Measurements from ENCODE around the gene PPDPF.
A peak's percentile ranks its signal among the peaks of the same experiment; 100 is the strongest.
"Not testable (repeated sequence)": the region's sequence is repeated elsewhere in the genome, so short reads cannot be mapped to it uniquely, and the experiment has no call there.

PPDPF gene

GRCh38 chr20:63552481-63553249 lies 32.1 kb downstream of the PPDPF start:
- Histone ChIP-seq H3K27ac (ENCODE audit: low read length) (no peak overlapping the region), H3K4me3 (ENCODE audit: low read depth in 1 of 2, low read length in 2 of 2) (peak overlapping the region in 1 of 2 donors; percentile 62), H3K9me3 (ENCODE audit: control insufficient read depth in 1 of 2, low read length in 2 of 2) (no peaks in the 10 kb centered on the region), H3K27me3 (ENCODE audit: low read depth, low read length) (peaks cover 10% of the 10 kb centered on the region), H3K36me3 (ENCODE audit: control insufficient read depth in 1 of 2, insufficient read depth in 2 of 2, low read length in 2 of 2) (no peaks in the 10 kb centered on the region), H3K4me1 (ENCODE audit: control insufficient read depth in 1 of 2, insufficient read depth in 2 of 2, low read length in 2 of 2) (peaks cover 0 to 10% of the 10 kb centered on the region in 2 donors)

DNA sequence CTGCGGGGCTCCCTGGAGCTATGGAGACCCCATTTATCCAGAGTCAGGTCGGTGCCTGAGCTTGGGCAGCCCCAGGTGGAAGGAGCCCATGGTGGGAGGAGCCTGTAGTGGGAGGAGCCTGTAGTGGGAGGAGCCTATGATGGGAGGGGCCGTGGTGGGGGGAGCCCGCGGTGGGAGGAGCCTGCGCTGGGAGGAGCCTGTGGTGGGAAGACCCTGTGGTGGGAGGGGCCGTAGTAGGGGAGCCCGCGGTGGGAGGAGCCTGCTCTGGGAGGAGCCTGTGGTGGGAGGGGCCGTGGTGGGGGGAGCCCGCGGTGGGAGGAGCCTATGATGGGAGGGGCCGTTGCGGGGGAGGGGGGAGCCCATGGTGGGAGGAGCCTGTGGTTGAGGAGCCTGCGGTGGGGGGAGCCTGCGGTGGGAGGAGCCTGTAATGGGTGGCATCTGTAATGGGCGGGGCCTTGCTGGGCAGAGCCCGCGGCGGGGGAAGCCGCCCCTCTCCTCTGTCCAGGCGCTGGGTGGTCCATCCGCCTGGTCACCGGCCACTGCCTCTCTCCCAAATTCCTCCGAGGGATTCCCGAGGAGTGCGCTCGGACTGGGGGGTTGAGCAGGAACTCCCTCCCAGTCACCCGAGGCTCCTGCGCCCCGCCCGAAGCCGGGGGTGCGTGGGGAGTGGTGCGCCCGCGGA lies 32.8 kb downstream of the PPDPF start:
- Histone ChIP-seq H3K9me3 (ENCODE audit: control insufficient read depth in 1 of 2, low read length in 2 of 2) (no peaks in the 10 kb centered on the region), H3K36me3 (ENCODE audit: control insufficient read depth in 1 of 2, insufficient read depth in 2 of 2, low read length in 2 of 2) (no peaks in the 10 kb centered on the region), H3K4me3 (ENCODE audit: low read depth in 1 of 2, low read length in 2 of 2) (peak overlapping the region; percentile 46 to 62), H3K27ac (ENCODE audit: low read length) (no peak overlapping the region), H3K27me3 (ENCODE audit: low read depth, low read length) (peaks cover 4% of the 10 kb centered on the region), H3K4me1 (ENCODE audit: control insufficient read depth in 1 of 2, insufficient read depth in 2 of 2, low read length in 2 of 2) (peaks cover 0 to 10% of the 10 kb centered on the region in 2 donors)

DNA sequence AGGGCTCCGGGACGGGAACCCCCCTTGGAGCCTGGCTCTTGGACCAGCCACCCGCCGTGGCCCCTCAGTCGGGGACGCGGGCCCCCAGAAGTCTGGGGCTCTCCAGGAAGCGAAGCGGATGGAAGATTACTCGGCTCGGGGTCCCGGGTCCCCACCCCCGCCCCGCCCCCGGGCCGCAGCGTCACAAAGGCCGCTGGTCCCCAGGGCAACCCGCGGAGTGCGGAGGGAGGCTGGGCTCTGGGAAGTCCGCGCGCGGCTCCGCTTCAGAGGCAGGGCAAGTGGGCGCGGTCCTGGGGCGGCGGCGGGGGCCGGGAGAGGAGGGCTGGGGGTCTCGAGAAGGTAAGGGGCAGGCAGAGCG lies 33.3 kb downstream of the PPDPF start, which contains the start of gene FNDC11:
FNDC11 (plus strand) TSS at position 227 of the 358 bp plus-strand sequence. CDS start 1,505 bp downstream, outside the sequence.
- H3K27me3 ChIP-seq (ENCODE audit: low read depth, low read length) = no peaks in the 10 kb centered on the region
- H3K9me3 ChIP-seq (ENCODE audit: control insufficient read depth in 1 of 2, low read length in 2 of 2) = no peaks in the 10 kb centered on the region
- peaks cover 0 to 5% of the 10 kb centered on the region in 2 donors for H3K36me3 ChIP-seq (ENCODE audit: control insufficient read depth in 1 of 2, insufficient read depth in 2 of 2, low read length in 2 of 2)
- H3K4me1 ChIP-seq (ENCODE audit: control insufficient read depth in 1 of 2, insufficient read depth in 2 of 2, low read length in 2 of 2) = peaks cover 0 to 10% of the 10 kb centered on the region in 2 donors
- peak within 1 kb of the TSS; percentile 46 to 62 for H3K4me3 ChIP-seq (ENCODE audit: low read depth in 1 of 2, low read length in 2 of 2)
- H3K27ac ChIP-seq (ENCODE audit: low read length) = no peak within 1 kb of the TSS

- H3K9me3 ChIP-seq (ENCODE audit: control insufficient read depth in 1 of 2, low read length in 2 of 2) = no peaks in the 10 kb centered on the region
- peaks cover 0 to 10% of the 10 kb centered on the region in 2 donors for H3K4me1 ChIP-seq (ENCODE audit: control insufficient read depth in 1 of 2, insufficient read depth in 2 of 2, low read length in 2 of 2)
- H3K4me3 ChIP-seq (ENCODE audit: low read depth in 1 of 2, low read length in 2 of 2) = peak overlapping the region in 1 of 2 donors; percentile 62
- H3K27me3 ChIP-seq (ENCODE audit: low read depth, low read length) = no peaks in the 10 kb centered on the region
- no peak overlapping the region for H3K27ac ChIP-seq (ENCODE audit: low read length)
- peaks cover 0 to 6% of the 10 kb centered on the region in 2 donors for H3K36me3 ChIP-seq (ENCODE audit: control insufficient read depth in 1 of 2, insufficient read depth in 2 of 2, low read length in 2 of 2)
These were observed 34.1 kb downstream of the PPDPF start for GRCh38 chr20:63554361-63555278.

- Histone ChIP-seq H3K36me3 (ENCODE audit: control insufficient read depth in 1 of 2, insufficient read depth in 2 of 2, low read length in 2 of 2) (peaks cover 0 to 18% of the 10 kb centered on the region in 2 donors), H3K4me1 (ENCODE audit: control insufficient read depth in 1 of 2, insufficient read depth in 2 of 2, low read length in 2 of 2) (peaks cover 0 to 10% of the 10 kb centered on the region in 2 donors), H3K27ac (ENCODE audit: low read length) (no peak overlapping the region), H3K4me3 (ENCODE audit: low read depth in 1 of 2, low read length in 2 of 2) (no peak overlapping the region), H3K27me3 (ENCODE audit: low read depth, low read length) (no peaks in the 10 kb centered on the region), H3K9me3 (ENCODE audit: control insufficient read depth in 1 of 2, low read length in 2 of 2) (no peaks in the 10 kb centered on the region)
These were observed 35.3 kb downstream of the PPDPF start for GRCh38 chr20:63555661-63556381.

DNA sequence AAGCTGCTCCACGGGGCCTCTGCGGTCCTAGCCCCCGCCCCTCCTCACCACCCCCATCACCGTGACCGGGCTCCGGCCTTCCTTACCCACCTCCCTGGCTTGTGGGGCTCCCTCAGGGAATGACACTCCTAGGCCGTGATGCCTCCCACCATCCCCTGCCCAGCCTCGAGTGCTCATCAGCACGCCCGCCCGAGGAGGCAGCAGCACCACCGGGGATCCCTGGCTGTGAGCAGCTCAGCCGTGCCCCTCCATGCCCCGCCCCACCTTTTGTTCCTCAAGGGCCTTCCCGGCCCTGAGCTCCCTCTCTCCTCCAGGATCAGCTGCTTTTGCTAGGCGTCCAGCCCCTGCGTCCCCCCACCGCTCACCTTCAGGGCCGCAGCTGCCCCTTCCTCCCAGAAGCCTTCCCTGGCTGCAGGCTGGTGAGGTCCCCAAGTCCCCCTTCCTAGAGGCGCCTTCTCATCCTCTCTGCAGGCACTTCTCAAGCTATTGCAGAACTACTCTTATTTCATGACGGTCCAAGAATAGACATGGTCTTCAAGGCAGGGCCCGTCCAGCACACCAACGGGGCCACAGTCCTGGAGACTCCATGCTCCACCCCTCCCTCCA lies 36.4 kb downstream of the PPDPF start:
- Histone ChIP-seq H3K36me3 (ENCODE audit: control insufficient read depth in 1 of 2, insufficient read depth in 2 of 2, low read length in 2 of 2) (peaks cover 0 to 29% of the 10 kb centered on the region in 2 donors), H3K27ac (ENCODE audit: low read length) (no peak overlapping the region), H3K4me1 (ENCODE audit: control insufficient read depth in 1 of 2, insufficient read depth in 2 of 2, low read length in 2 of 2) (peaks cover 0 to 10% of the 10 kb centered on the region in 2 donors), H3K4me3 (ENCODE audit: low read depth in 1 of 2, low read length in 2 of 2) (no peak overlapping the region), H3K27me3 (ENCODE audit: low read depth, low read length) (no peaks in the 10 kb centered on the region), H3K9me3 (ENCODE audit: control insufficient read depth in 1 of 2, low read length in 2 of 2) (no peaks in the 10 kb centered on the region)

DNA sequence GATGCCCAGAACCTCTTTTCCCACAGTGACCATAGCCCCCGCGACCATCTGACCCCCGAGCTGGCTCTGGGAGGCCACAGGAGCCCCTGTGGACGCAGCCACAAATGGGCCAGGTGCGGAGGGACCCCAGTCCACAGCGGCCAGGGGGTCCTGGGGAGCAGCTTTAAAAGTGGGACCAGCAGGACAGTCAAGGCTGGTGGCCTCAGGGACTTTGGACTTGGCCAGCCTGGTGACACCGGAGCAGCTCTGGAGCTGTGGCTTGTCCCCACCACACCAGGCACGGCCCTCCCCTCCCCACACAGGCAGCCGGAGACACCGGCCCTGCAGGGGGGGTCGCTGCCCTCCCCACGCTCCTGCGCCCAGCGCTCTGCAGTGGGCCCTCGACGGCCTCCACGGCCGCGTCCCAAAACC lies 36.9 kb downstream of the PPDPF start:
- Histone ChIP-seq H3K36me3 (ENCODE audit: control insufficient read depth in 1 of 2, insufficient read depth in 2 of 2, low read length in 2 of 2) (peaks cover 0 to 34% of the 10 kb centered on the region in 2 donors), H3K4me1 (ENCODE audit: control insufficient read depth in 1 of 2, insufficient read depth in 2 of 2, low read length in 2 of 2) (peaks cover 0 to 10% of the 10 kb centered on the region in 2 donors), H3K9me3 (ENCODE audit: control insufficient read depth in 1 of 2, low read length in 2 of 2) (no peaks in the 10 kb centered on the region), H3K27ac (ENCODE audit: low read length) (no peak overlapping the region), H3K27me3 (ENCODE audit: low read depth, low read length) (no peaks in the 10 kb centered on the region), H3K4me3 (ENCODE audit: low read depth in 1 of 2, low read length in 2 of 2) (no peak overlapping the region)

DNA sequence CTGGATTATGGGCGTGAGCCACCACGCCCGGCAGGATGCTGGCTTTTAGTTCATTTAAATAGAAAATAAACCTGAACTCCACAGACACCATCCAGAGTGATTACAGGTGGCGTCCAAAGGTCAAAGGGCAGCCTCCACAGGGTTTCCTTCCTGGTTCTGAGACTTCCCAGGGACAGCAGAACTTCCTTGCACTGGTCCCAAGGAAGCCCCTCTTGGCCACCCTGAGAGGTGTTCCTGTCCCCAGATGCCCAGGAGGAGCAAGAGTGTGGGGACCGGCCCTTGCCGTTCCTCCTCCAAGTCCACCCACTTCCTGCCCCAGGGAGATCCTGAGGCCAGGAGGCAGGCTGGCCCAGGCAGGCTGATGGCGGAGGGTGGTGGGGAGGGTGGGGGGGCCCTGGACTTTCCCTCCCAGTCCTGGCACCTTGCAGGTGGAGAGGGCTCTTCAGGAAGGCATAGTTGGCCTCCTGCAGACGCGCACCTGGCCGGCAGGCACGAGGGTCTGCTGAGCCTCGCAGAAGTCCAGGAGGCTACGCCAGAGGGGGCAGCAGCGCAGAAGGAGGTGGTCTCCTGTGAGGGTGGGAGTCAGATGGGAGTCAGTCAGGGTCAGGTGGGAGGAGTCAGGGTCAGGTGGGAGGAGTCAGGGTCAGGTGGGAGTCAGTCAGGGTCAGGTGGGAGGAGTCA lies 38.4 kb downstream of the PPDPF start:
- H3K4me3 ChIP-seq (ENCODE audit: low read depth in 1 of 2, low read length in 2 of 2) = no peak overlapping the region
- peaks cover 0 to 49% of the 10 kb centered on the region in 2 donors for H3K36me3 ChIP-seq (ENCODE audit: control insufficient read depth in 1 of 2, insufficient read depth in 2 of 2, low read length in 2 of 2)
- peaks cover 0 to 5% of the 10 kb centered on the region in 2 donors for H3K4me1 ChIP-seq (ENCODE audit: control insufficient read depth in 1 of 2, insufficient read depth in 2 of 2, low read length in 2 of 2)
- no peaks in the 10 kb centered on the region for H3K9me3 ChIP-seq (ENCODE audit: control insufficient read depth in 1 of 2, low read length in 2 of 2)
- no peak overlapping the region for H3K27ac ChIP-seq (ENCODE audit: low read length)
- H3K27me3 ChIP-seq (ENCODE audit: low read depth, low read length) = no peaks in the 10 kb centered on the region

GRCh38 chr20:63559485-63560332 lies 39.1 kb downstream of the PPDPF start:
- not testable (repeated sequence) for H3K4me3 ChIP-seq (ENCODE audit: low read depth in 1 of 2, low read length in 2 of 2); H3K4me1 ChIP-seq (ENCODE audit: control insufficient read depth in 1 of 2, insufficient read depth in 2 of 2, low read length in 2 of 2); H3K9me3 ChIP-seq (ENCODE audit: control insufficient read depth in 1 of 2, low read length in 2 of 2); H3K27me3 ChIP-seq (ENCODE audit: low read depth, low read length); H3K27ac ChIP-seq (ENCODE audit: low read length)
- H3K36me3 ChIP-seq (ENCODE audit: control insufficient read depth in 1 of 2, insufficient read depth in 2 of 2, low read length in 2 of 2) = peaks cover 0 to 56% of the 10 kb centered on the region in 2 donors

Data from muscle layer of duodenum (tissue), 2 donors.